ENCODE measurements around the gene NETO2. TPM values are rescaled to one million over a fixed set of nuclear protein-coding genes. Genes with fewer than 3 reads are reported as not detected.
"Not testable (repeated sequence)": the region's sequence is repeated elsewhere in the genome, so short reads cannot be mapped to it uniquely, and the experiment has no call there.

The NETO2 gene
- 301 and 394 TPM in 2 replicates for total RNA-seq (2014; rRNA removed; shearing (Covaris generic))

GRCh38 chr16:47143677-47144558 is at the start of gene NETO2:
NETO2 (minus strand) TSS chr16:47143945; CDS start chr16:47143612, 333 bp downstream.
- DNase-seq (ENCODE audit: low read depth) = peak; percentile 65

GRCh38 chr16:47182318-47182717 is 38.6 kb upstream of the NETO2 start:
- no peak for DNase-seq (ENCODE audit: low read depth)

- DNase-seq (ENCODE audit: low read depth) = not testable (repeated sequence)
These were observed 37.3 kb upstream of the NETO2 start for GRCh38 chr16:47181066-47181465.

GRCh38 chr16:47180073-47180472 is 36.3 kb upstream of the NETO2 start:
- DNase-seq (ENCODE audit: low read depth) = no peak

- no peak for DNase-seq (ENCODE audit: low read depth)
These were observed 31.4 kb upstream of the NETO2 start for GRCh38 chr16:47175152-47175551.

- DNase-seq (ENCODE audit: low read depth) = no peak
These were observed 19.1 kb upstream of the NETO2 start for GRCh38 chr16:47162670-47163420.

- no peak for DNase-seq (ENCODE audit: low read depth)
These were observed 17.7 kb upstream of the NETO2 start for GRCh38 chr16:47161464-47161863.

GRCh38 chr16:47160422-47160821 is 16.7 kb upstream of the NETO2 start:
- DNase-seq (ENCODE audit: low read depth) = no peak

- no peak for DNase-seq (ENCODE audit: low read depth)
These were observed 15.2 kb upstream of the NETO2 start for GRCh38 chr16:47158992-47159391.

- DNase-seq (ENCODE audit: low read depth) = no peak
These were observed 13.0 kb upstream of the NETO2 start for GRCh38 chr16:47156680-47157215.

GRCh38 chr16:47152501-47152900 is 8.8 kb upstream of the NETO2 start:
- not testable (repeated sequence) for DNase-seq (ENCODE audit: low read depth)

GRCh38 chr16:47150067-47150466 is 6.3 kb upstream of the NETO2 start:
- no peak for DNase-seq (ENCODE audit: low read depth)

- DNase-seq (ENCODE audit: low read depth) = no peak
These were observed 773 bp upstream of the NETO2 start for GRCh38 chr16:47144559-47144877.

- DNase-seq (ENCODE audit: low read depth) = peak; percentile 78
These were observed 696 bp downstream of the NETO2 start for GRCh38 chr16:47142821-47143676.

GRCh38 chr16:47142486-47142820 is 1.3 kb downstream of the NETO2 start:
- DNase-seq (ENCODE audit: low read depth) = peak; percentile 43

- peak; percentile 92 for DNase-seq (ENCODE audit: low read depth)
These were observed 1.8 kb downstream of the NETO2 start for GRCh38 chr16:47141773-47142485.

- DNase-seq (ENCODE audit: low read depth) = no peak
These were observed 3.1 kb downstream of the NETO2 start for GRCh38 chr16:47140686-47141085.

- peak; percentile 65 for DNase-seq (ENCODE audit: low read depth)
These were observed 4.1 kb downstream of the NETO2 start for GRCh38 chr16:47139561-47140185.

GRCh38 chr16:47137925-47138324 is 5.8 kb downstream of the NETO2 start:
- peak; percentile 79 for DNase-seq (ENCODE audit: low read depth)

GRCh38 chr16:47136099-47136842 is 7.5 kb downstream of the NETO2 start:
- peak; percentile 80 for DNase-seq (ENCODE audit: low read depth)

Measured in M059J (cell line).